GM23248 (cell line): Measurements from ENCODE around the gene C14orf119. TPM values are rescaled to one million over a fixed set of nuclear protein-coding genes. Genes with fewer than 3 reads are reported as not detected.

Source experiments
- DNase-seq: peaks from one replicate; pipeline ENCODE4 v3.0.0-alpha.2; 2015
- H2AFZ ChIP-seq: fragments of 200-600 bp; sonication (generic); 2 replicates; pipeline ENCODE4 v1.6.1; 2016; ENCODE audit warnings: antibody characterized with exemption
- H3F3A ChIP-seq: fragments of 200-600 bp; sonication (generic); 2 replicates; pipeline ENCODE4 v1.6.1; 2016; ENCODE audit warnings: mild to moderate bottlenecking, antibody characterized with exemption, mixed run types; ENCODE audit not compliant: insufficient read depth
- H3K27ac ChIP-seq: fragments of 200-600 bp; sonication (generic); 2 replicates; pipeline ENCODE4 v1.5.1; 2016; ENCODE audit warnings: mild to moderate bottlenecking
- H3K27me3 ChIP-seq: fragments of 200-600 bp; sonication (generic); replicated peaks from 2 replicates; pipeline ENCODE4 v1.6.1; 2016; ENCODE audit warnings: mild to moderate bottlenecking; ENCODE audit not compliant: insufficient read depth
- H3K36me3 ChIP-seq: fragments of 200-600 bp; sonication (generic); 2 replicates; pipeline ENCODE4 v1.6.1; 2016; ENCODE audit warnings: low read depth, mild to moderate bottlenecking
- H3K4me1 ChIP-seq: fragments of 200-600 bp; sonication (generic); 2 replicates; pipeline ENCODE4 v1.6.1; 2016; ENCODE audit warnings: mild to moderate bottlenecking; ENCODE audit not compliant: insufficient read depth
- H3K4me2 ChIP-seq: fragments of 200-600 bp; sonication (generic); one replicate; pipeline ENCODE4 v1.6.1; 2016; ENCODE audit warnings: mild to moderate bottlenecking; ENCODE audit not compliant: unreplicated experiment
- H3K4me3 ChIP-seq: fragments of 200-600 bp; sonication (generic); 2 replicates; pipeline ENCODE4 v1.5.1; 2016; ENCODE audit warnings: mild to moderate bottlenecking
- H3K79me2 ChIP-seq: fragments of 200-600 bp; sonication (generic); 2 replicates; pipeline ENCODE4 v1.6.1; 2016; ENCODE audit warnings: mild to moderate bottlenecking; ENCODE audit not compliant: insufficient read depth
- H3K9ac ChIP-seq: fragments of 200-600 bp; sonication (generic); 2 replicates; pipeline ENCODE4 v1.6.1; 2016; ENCODE audit warnings: mild to moderate bottlenecking
- H3K9me2 ChIP-seq: fragments of 200-600 bp; sonication (generic); 2 replicates; pipeline ENCODE4 v1.6.1; 2016; ENCODE audit warnings: mixed run types, mild to moderate bottlenecking, moderate library complexity; ENCODE audit not compliant: insufficient read depth
- H3K9me3 ChIP-seq: fragments of 200-600 bp; sonication (generic); one replicate; pipeline ENCODE4 v1.6.1; 2017; ENCODE audit warnings: low read depth
- H4K20me1 ChIP-seq: fragments of 200-600 bp; sonication (generic); 2 replicates; pipeline ENCODE4 v1.6.0; 2016; ENCODE audit not compliant: insufficient read depth
- EZH2 ChIP-seq: fragments of 200-600 bp; sonication (generic); IDR thresholded peaks from 2 replicates; pipeline ENCODE4 v1.6.1; 2018; ENCODE audit warnings: antibody characterized with exemption, mild to moderate bottlenecking; ENCODE audit not compliant: insufficient read depth, poor library complexity, severe bottlenecking
- EZH2phosphoT487 ChIP-seq: fragments of 200-600 bp; sonication (generic); IDR thresholded peaks from 2 replicates; pipeline ENCODE4 v1.6.1; 2018; ENCODE audit warnings: antibody characterized with exemption, moderate library complexity, mild to moderate bottlenecking, low read depth; ENCODE audit not compliant: insufficient read depth
- WGBS, 2 experiments: methylation state at CpG; one replicate each; pipeline ENCODE4 v1.1.6; 2015 to 2017; ENCODE audit warnings: low lambda C conversion rate in 2 of 2, low coverage in 1 of 2; ENCODE audit errors: missing lambda C conversion rate in 2 of 2; 5-methylcytosine and 5-hydroxymethylcytosine counted together
- in situ Hi-C: fragments of 300-500 bp; cut with MboI; formaldehyde crosslinking; loops from 2 replicates; pipeline ENCODE4 v1.15.0; 2020
- polyA plus RNA-seq: library from polyadenylated mRNA; unstranded; fragments of >200 nt; fragmentation: Nextera tagmentation; extraction: Ambion mirVana; gene quantifications from 2 replicates; pipeline ENCODE4 v1.2.1, GENCODE V29; 2016
- total RNA-seq: library from RNA; depleted of rRNA; stranded (reverse); fragments of >200 nt; shearing (Covaris generic); gene quantifications from 2 replicates; pipeline ENCODE4 v1.2.3, GENCODE V29; 2014

The C14orf119 gene
- total and polyA plus RNA-seq, 2 experiments from 2014 or later, result 48.7 to 166 TPM

DNA sequence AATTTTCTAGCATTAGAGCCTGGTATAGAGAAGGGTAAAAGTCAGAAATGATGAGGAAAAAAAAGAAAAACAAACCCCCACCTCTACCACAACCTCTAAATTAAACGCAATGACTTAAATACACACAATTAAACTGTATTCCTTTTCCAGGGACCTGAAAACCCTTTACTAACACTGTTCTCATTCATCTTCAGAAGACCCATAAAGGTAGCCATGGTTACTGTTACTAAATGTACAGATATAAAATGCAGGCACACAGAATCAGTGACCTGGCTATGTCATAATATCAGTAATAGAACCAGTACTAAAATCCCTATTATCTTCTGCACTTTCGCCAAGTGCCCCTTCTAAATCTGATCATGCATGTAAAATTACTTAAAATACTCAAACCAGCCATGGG lies 1.8 kb upstream of the C14orf119 start:
- H3K79me2 ChIP-seq, result peaks cover 91% of the 10 kb centered on the region
- H3K9me2 ChIP-seq, result no peaks in the 10 kb centered on the region
- peaks cover 21% of the 10 kb centered on the region for H3F3A ChIP-seq
- H3K9me3 ChIP-seq, result no peaks in the 10 kb centered on the region
- no peak for DNase-seq
- peaks cover 12% of the 10 kb centered on the region; the same call in 1 of the 2 replicates for H4K20me1 ChIP-seq
- H3K4me1 ChIP-seq, result peaks cover 30% of the 10 kb centered on the region
- H3K4me2 ChIP-seq, result peak overlapping the region; percentile 98
- no peak overlapping the region for H2AFZ ChIP-seq
- 94% methylated on average over 2 of the region's 2 CpGs for WGBS, 2 experiments
- H3K36me3 ChIP-seq, result peaks cover 45% of the 10 kb centered on the region
- peak overlapping the region; percentile 94 for H3K9ac ChIP-seq
- no peak for TF ChIP-seq EZH2
- TF ChIP-seq EZH2phosphoT487, result no peak
- H3K27me3 ChIP-seq, result no peaks in the 10 kb centered on the region
- in situ Hi-C loops, result no loop called here
- peak overlapping the region; percentile 98 for H3K4me3 ChIP-seq
- peak overlapping the region; percentile 93 for H3K27ac ChIP-seq

DNA sequence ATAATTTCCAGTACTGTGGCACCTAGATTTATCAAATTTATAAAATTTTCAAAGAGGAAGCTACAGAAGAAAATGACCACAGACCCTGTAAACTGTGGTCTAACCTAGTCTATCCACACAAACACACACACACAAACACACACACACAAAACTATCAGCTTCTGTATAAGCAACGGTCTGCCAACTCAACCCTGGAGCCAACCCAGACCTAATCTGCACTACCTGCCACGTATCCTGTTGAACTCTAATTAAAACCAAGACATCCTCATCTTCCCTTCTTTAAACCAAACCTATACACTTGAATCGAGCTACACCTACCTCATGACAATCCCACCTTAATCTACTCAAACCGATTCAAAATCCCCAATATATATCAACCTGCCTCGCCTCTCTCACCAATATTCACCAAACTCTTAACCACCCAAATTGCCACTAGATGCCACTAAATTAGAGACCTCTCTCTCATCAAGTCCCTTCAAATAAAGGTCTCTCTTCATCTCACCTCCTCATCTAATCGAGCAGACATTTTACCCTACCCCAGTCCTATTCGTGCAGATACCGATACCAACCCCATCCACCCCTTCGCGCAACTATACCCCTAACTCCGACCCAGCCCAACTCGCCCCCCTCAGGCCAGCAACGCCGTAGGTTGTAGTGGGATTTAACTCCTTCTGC lies 1.2 kb upstream of the C14orf119 start:
- 4 to 5% methylated on average over 14 of the region's 14 CpGs for WGBS, 2 experiments
- H3F3A ChIP-seq, result peaks cover 15% of the 10 kb centered on the region
- H3K36me3 ChIP-seq, result peaks cover 44% of the 10 kb centered on the region
- H3K9me2 ChIP-seq, result no peaks in the 10 kb centered on the region
- H3K4me2 ChIP-seq, result peak overlapping the region; percentile 98
- TF ChIP-seq EZH2 (no peak), EZH2phosphoT487 (no peak)
- H3K4me3 ChIP-seq, result peak overlapping the region; percentile 98
- in situ Hi-C loops, result no loop called here
- peak overlapping the region; percentile 77 for H2AFZ ChIP-seq
- H3K27ac ChIP-seq, result peak overlapping the region; percentile 93
- H3K9me3 ChIP-seq, result no peaks in the 10 kb centered on the region
- DNase-seq, result peak; percentile 30
- peaks cover 91% of the 10 kb centered on the region for H3K79me2 ChIP-seq
- no peaks in the 10 kb centered on the region for H3K27me3 ChIP-seq
- peak overlapping the region; percentile 94 for H3K9ac ChIP-seq
- peaks cover 18% of the 10 kb centered on the region; the same call in 1 of the 2 replicates for H4K20me1 ChIP-seq
- peaks cover 30% of the 10 kb centered on the region for H3K4me1 ChIP-seq

DNA sequence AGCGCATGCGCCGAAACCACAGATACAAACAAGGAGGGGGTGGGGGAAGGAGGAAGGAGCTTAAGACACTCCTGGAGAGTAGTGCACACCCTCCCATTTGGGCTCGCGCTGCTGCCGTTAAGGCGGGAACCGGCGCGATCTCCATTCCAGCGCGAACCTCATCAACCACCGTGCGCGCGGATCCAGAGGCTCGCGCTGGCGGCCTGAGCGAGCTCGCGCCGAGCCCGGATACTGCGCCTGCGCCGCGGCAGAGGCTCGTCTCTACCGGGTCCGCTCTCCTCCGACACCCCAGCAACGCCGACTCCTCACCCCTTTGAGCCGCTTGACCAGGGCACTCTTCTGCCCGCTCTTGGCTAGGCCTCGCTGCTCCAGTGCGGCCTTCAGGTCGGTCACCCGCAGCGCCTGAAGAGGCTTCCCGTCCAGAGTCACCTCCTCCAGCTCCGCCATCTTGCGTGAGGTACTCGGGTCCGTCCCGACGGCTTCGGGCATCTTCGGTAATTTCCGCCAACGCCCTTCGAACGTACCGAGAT lies 574 bp upstream of the C14orf119 start, which contains the start of gene ACIN1:
Gene ACIN1, minus strand, starts transcription at position 471 of the 530 bp plus-strand sequence. Its CDS starts 24 bp downstream, at position 447.
- no peaks in the 10 kb centered on the region for H3K27me3 ChIP-seq
- peaks cover 37% of the 10 kb centered on the region for H3K36me3 ChIP-seq
- peaks cover 18% of the 10 kb centered on the region; the same call in 1 of the 2 replicates for H4K20me1 ChIP-seq
- in situ Hi-C loops, result no loop called here
- H2AFZ ChIP-seq, result peak within 1 kb of the TSS; percentile 77
- peaks cover 11% of the 10 kb centered on the region for H3F3A ChIP-seq
- peak within 1 kb of the TSS; percentile 98 for H3K4me2 ChIP-seq
- TF ChIP-seq EZH2, result no peak
- TF ChIP-seq EZH2phosphoT487, result no peak
- no peaks in the 10 kb centered on the region for H3K9me3 ChIP-seq
- peak within 1 kb of the TSS; percentile 94 for H3K9ac ChIP-seq
- DNase-seq, result peak; percentile 90
- H3K79me2 ChIP-seq, result peaks cover 91% of the 10 kb centered on the region
- H3K9me2 ChIP-seq, result no peaks in the 10 kb centered on the region
- peak within 1 kb of the TSS; percentile 98 for H3K4me3 ChIP-seq
- peak within 1 kb of the TSS; percentile 93 for H3K27ac ChIP-seq
- peaks cover 30% of the 10 kb centered on the region for H3K4me1 ChIP-seq
- 1% methylated on average over 52 to 54 of the region's 55 CpGs for WGBS, 2 experiments

DNA sequence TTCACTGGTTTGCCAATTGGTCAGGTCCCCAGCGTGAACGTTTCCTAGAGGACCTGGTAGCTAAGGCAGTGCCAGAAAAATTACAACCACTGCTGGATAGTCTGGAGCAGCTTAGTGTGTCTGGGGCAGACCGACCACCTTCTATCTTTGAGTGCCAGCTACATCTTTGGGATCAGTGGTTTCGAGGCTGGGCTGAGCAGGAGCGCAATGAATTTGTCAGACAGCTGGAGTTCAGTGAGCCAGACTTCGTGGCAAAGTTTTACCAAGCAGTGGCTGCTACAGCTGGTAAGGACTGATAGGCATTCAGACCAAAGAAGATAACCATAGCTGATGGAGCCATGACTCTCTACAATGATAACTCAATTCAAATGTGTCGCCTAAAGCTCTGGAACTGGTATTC lies 2.5 kb downstream of the C14orf119 start:
- Histone ChIP-seq H3K4me2 (no peak overlapping the region), H3K27ac (no peak overlapping the region), H3K36me3 (peaks cover 19% of the 10 kb centered on the region; the same call in 1 of the 2 replicates), H3K27me3 (no peaks in the 10 kb centered on the region), H3K9me2 (no peaks in the 10 kb centered on the region), H3K4me1 (peaks cover 24% of the 10 kb centered on the region), H3F3A (peaks cover 25% of the 10 kb centered on the region), H3K9me3 (no peaks in the 10 kb centered on the region), H3K79me2 (peaks cover 69% of the 10 kb centered on the region), H4K20me1 (peaks cover 18% of the 10 kb centered on the region; the same call in 1 of the 2 replicates), H3K4me3 (peak overlapping the region; percentile 98; the same call in 1 of the 2 replicates), H3K9ac (no peak overlapping the region), H2AFZ (no peak overlapping the region)
- in situ Hi-C loops, result no loop called here
- WGBS, 2 experiments, result 97 to 98% methylated on average over 7 of the region's 7 CpGs
- TF ChIP-seq EZH2phosphoT487 (no peak), EZH2 (no peak)
- no peak for DNase-seq
